ENCODE measurements around the gene DNMT3A.

DNA sequence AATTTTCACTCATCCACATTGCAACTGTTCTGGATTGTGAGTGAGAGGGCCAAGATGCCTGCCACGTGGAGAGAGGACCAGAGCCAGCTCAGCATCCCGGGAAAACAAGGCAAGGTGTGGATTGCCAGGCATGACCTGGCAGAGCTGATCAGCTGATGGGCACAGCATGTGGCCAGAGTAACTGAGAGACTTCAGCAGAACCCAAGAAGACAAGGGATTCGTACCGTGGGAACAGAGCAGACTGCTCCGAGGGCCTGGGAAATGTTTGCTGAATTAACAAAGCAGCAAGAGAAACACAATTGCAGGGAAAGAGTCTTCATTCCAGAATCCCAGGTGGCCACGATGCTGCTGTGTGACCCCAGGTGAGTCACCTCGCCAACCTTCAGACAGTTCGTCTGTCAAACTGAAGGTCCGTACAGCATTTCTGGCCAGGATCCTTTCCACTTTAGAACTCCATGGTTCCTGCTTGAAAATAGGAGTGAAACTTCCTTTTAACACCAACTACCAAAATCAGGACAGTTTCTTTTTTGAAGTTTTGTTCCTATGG lies 147.1 kb downstream of the DNMT3A start:
- TF ChIP-seq CTCF (IDR thresholded peaks at IDR 0.05), result no peak
- no peak for TF ChIP-seq POLR2A (IDR thresholded peaks at IDR 0.05)
- TF ChIP-seq POLR2AphosphoS5 (IDR thresholded peaks at IDR 0.05), result no peak
